ENCODE measurements around the gene GRIK5.
"Not testable (repeated sequence)": the region's sequence is repeated elsewhere in the genome, so short reads cannot be mapped to it uniquely, and the experiment has no call there.

The GRIK5 gene

GRCh38 chr19:42006569-42006968 lies 63.4 kb downstream of the GRIK5 start:
- DNase-seq: no peak

- DNase-seq: no peak
Observed at GRCh38 chr19:42005504-42005903, 64.5 kb downstream of the GRIK5 start.

- no peak for DNase-seq
Observed at GRCh38 chr19:42003506-42004294, 66.3 kb downstream of the GRIK5 start.

- no peak for DNase-seq
Observed at GRCh38 chr19:41999878-42000208, 70.2 kb downstream of the GRIK5 start.

- no peak for DNase-seq
Observed at GRCh38 chr19:41999071-41999877, 70.7 kb downstream of the GRIK5 start.

GRCh38 chr19:41998246-41999020 lies 71.6 kb downstream of the GRIK5 start:
- peak; percentile 37 for DNase-seq

GRCh38 chr19:41997851-41998229 lies 72.2 kb downstream of the GRIK5 start:
- no peak for DNase-seq

- peak; percentile 43 for DNase-seq
Observed at GRCh38 chr19:41997121-41997850, 72.7 kb downstream of the GRIK5 start.

- no peak for DNase-seq
Observed at GRCh38 chr19:41995959-41996797, 73.8 kb downstream of the GRIK5 start.

- no peak for DNase-seq
Observed at GRCh38 chr19:41994994-41995958, 74.7 kb downstream of the GRIK5 start.

- peak; percentile 54 for DNase-seq
Observed at GRCh38 chr19:41994521-41994971, 75.5 kb downstream of the GRIK5 start.

GRCh38 chr19:41993612-41994483 lies 76.2 kb downstream of the GRIK5 start, which contains the start of gene ATP1A3:
Gene ATP1A3, minus strand, starts transcription at chr19:41994230. Its CDS starts 154 bp downstream, at chr19:41994076.
- DNase-seq: peak; percentile 74

GRCh38 chr19:41991925-41992569 lies 78.0 kb downstream of the GRIK5 start:
- not testable (repeated sequence) for DNase-seq

- no peak for DNase-seq
Observed at GRCh38 chr19:41991025-41991424, 79.0 kb downstream of the GRIK5 start.

- no peak for DNase-seq
Observed at GRCh38 chr19:41990615-41991014, 79.4 kb downstream of the GRIK5 start.

- DNase-seq: no peak
Observed at GRCh38 chr19:41990028-41990427, 80.0 kb downstream of the GRIK5 start.

- DNase-seq: no peak
Observed at GRCh38 chr19:41988947-41989346, 81.1 kb downstream of the GRIK5 start.

GRCh38 chr19:41987141-41987860 lies 82.7 kb downstream of the GRIK5 start:
- DNase-seq: no peak
